ENCODE results near the gene ANKRD9.
A peak's percentile ranks its signal among the peaks of the same experiment; 100 is the strongest.
"Not testable (repeated sequence)": the region's sequence is repeated elsewhere in the genome, so short reads cannot be mapped to it uniquely, and the experiment has no call there.

ANKRD9 gene

GRCh38 chr14:102537981-102538601, 28.5 kb upstream of the ANKRD9 start:
- DNase-seq, result no peak

- no peak for DNase-seq
Measured at GRCh38 chr14:102532204-102532658, 22.7 kb upstream of the ANKRD9 start.

GRCh38 chr14:102530828-102531478, 21.4 kb upstream of the ANKRD9 start:
- DNase-seq, result no peak

- DNase-seq, result no peak
Measured at GRCh38 chr14:102528431-102529170, 19.0 kb upstream of the ANKRD9 start.

GRCh38 chr14:102525929-102526497, 16.4 kb upstream of the ANKRD9 start:
- no peak for DNase-seq

GRCh38 chr14:102525219-102525928, 15.8 kb upstream of the ANKRD9 start:
- DNase-seq, result peak; percentile 48

GRCh38 chr14:102524451-102525218, 15.1 kb upstream of the ANKRD9 start:
- DNase-seq, result peak; percentile 99

GRCh38 chr14:102523569-102524450, 14.2 kb upstream of the ANKRD9 start:
- peak; percentile 60 for DNase-seq

GRCh38 chr14:102523200-102523568, 13.6 kb upstream of the ANKRD9 start:
- no peak for DNase-seq

GRCh38 chr14:102519709-102520108, 10.1 kb upstream of the ANKRD9 start:
- DNase-seq, result not testable (repeated sequence)

GRCh38 chr14:102518063-102518648, 8.6 kb upstream of the ANKRD9 start:
- no peak for DNase-seq

GRCh38 chr14:102517392-102518062, 8.0 kb upstream of the ANKRD9 start:
- DNase-seq, result no peak

- DNase-seq, result peak; percentile 17
Measured at GRCh38 chr14:102516531-102517391, 7.2 kb upstream of the ANKRD9 start.

- DNase-seq, result no peak
Measured at GRCh38 chr14:102514987-102515733, 5.6 kb upstream of the ANKRD9 start.

- DNase-seq, result no peak
Measured at GRCh38 chr14:102513899-102514772, 4.6 kb upstream of the ANKRD9 start.

- DNase-seq, result no peak
Measured at GRCh38 chr14:102512793-102513300, 3.3 kb upstream of the ANKRD9 start.

GRCh38 chr14:102511538-102511937, 2.0 kb upstream of the ANKRD9 start:
- DNase-seq, result no peak
